IMR-90 (cell line): ENCODE measurements around the gene DGKB. TPM values are rescaled to one million over a fixed set of nuclear protein-coding genes. Genes with fewer than 3 reads are reported as not detected.

Experiments
- ATAC-seq: fragments of 200-7000 bp; cut with Tn5 transposase; 2 replicates; pipeline ENCODE4 v1.9.1; 2020; ENCODE audit warnings: low read depth, mild to moderate bottlenecking, moderate library complexity
- BruUV-seq: library from RNA; stranded (reverse); fragments of 400-500 nt; replicated peaks from 2 replicates; lab custom pipeline; 2021; lab: Mats Ljungman, UMichigan
- CTCF ChIA-PET: fragments of 300-600 bp; formaldehyde crosslinking; extraction: SDS; loops from one replicate; lab custom pipeline; 2021; ENCODE audit warnings: antibody characterized with exemption; lab: Yijun Ruan, JAX
- POLR2A ChIA-PET: fragments of 300-600 bp; sonication (Branson Sonifier 250); formaldehyde crosslinking; loops from one replicate; lab custom pipeline; 2022; ENCODE audit warnings: antibody characterized with exemption; ENCODE audit not compliant: unreplicated experiment; lab: Charles Lee
- DNase-seq: peaks from one replicate; pipeline ENCODE4 v3.0.0; 2013
- H2AFZ ChIP-seq: replicated peaks from 2 replicates; pipeline ENCODE3; 2013; ENCODE audit warnings: low read length, mild to moderate bottlenecking; ENCODE audit not compliant: poor library complexity
- H2AK5ac ChIP-seq: 2 replicates; pipeline ENCODE4 v1.6.1; 2013; ENCODE audit warnings: low read depth, low read length, inconsistent platforms
- H2AK9ac ChIP-seq: replicated peaks from 2 replicates; pipeline ENCODE3; 2013; ENCODE audit warnings: mild to moderate bottlenecking, low read depth, low read length, moderate library complexity; ENCODE audit not compliant: poor library complexity
- H2BK120ac ChIP-seq: 2 replicates; pipeline ENCODE4 v1.6.1; 2013; ENCODE audit warnings: low read depth, low read length, inconsistent platforms
- H2BK15ac ChIP-seq: 3 replicates; pipeline ENCODE4 v1.6.1; 2013; ENCODE audit warnings: low read depth, low read length, inconsistent platforms
- H2BK20ac ChIP-seq: 2 replicates; pipeline ENCODE4 v1.6.1; 2013; ENCODE audit warnings: low read depth, mild to moderate bottlenecking, inconsistent platforms, low read length, moderate library complexity
- H2BK5ac ChIP-seq: 2 replicates; pipeline ENCODE4 v1.6.1; 2013; ENCODE audit warnings: mild to moderate bottlenecking, low read depth, low read length, inconsistent platforms; ENCODE audit not compliant: poor library complexity, severe bottlenecking
- H3K14ac ChIP-seq: replicated peaks from 2 replicates; pipeline ENCODE4 v1.6.1; 2013; ENCODE audit warnings: low read depth, low read length, inconsistent platforms
- H3K18ac ChIP-seq: 2 replicates; pipeline ENCODE4 v1.6.1; 2013; ENCODE audit warnings: low read depth, low read length, control low read depth
- H3K23ac ChIP-seq: 2 replicates; pipeline ENCODE4 v1.6.1; 2013; ENCODE audit warnings: low read depth, low read length, inconsistent platforms
- H3K27ac ChIP-seq: 2 replicates; pipeline ENCODE4 v1.5.1; 2013; ENCODE audit warnings: mild to moderate bottlenecking, control low read depth, low read length; ENCODE audit not compliant: insufficient read depth
- H3K27me3 ChIP-seq: 2 replicates; pipeline ENCODE4 v1.6.1; 2013; ENCODE audit warnings: low read length; ENCODE audit not compliant: control insufficient read depth, insufficient read depth
- H3K36me3 ChIP-seq: 2 replicates; pipeline ENCODE4 v1.6.1; 2013; ENCODE audit warnings: low read length, mixed read lengths; ENCODE audit not compliant: control insufficient read depth, insufficient read depth
- H3K4ac ChIP-seq: 2 replicates; pipeline ENCODE4 v1.6.1; 2013; ENCODE audit warnings: low read depth, low read length, inconsistent platforms
- H3K4me1 ChIP-seq: 2 replicates; pipeline ENCODE4 v1.6.1; 2013; ENCODE audit warnings: low read length, mixed read lengths; ENCODE audit not compliant: control insufficient read depth, insufficient read depth
- H3K4me2 ChIP-seq: 2 replicates; pipeline ENCODE4 v1.6.1; 2013; ENCODE audit warnings: low read depth, mild to moderate bottlenecking, control low read depth, low read length, moderate library complexity
- H3K4me3 ChIP-seq: 2 replicates; pipeline ENCODE4 v1.5.1; 2013; ENCODE audit warnings: low read depth, mild to moderate bottlenecking, control low read depth, low read length, moderate library complexity; ENCODE audit not compliant: insufficient read depth
- H3K56ac ChIP-seq: 2 replicates; pipeline ENCODE4 v1.6.1; 2013; ENCODE audit warnings: low read length, inconsistent platforms; ENCODE audit not compliant: insufficient read depth; ENCODE audit errors: extremely low read depth
- H3K79me1 ChIP-seq, 2 experiments: 2 replicates each; pipeline ENCODE4 v1.6.1; 2013; ENCODE audit warnings: low read length in 2 of 2, inconsistent platforms in 1 of 2, low read depth in 1 of 2
- H3K9ac ChIP-seq: 2 replicates; pipeline ENCODE4 v1.6.1; 2013; ENCODE audit warnings: low read depth, low read length, control low read depth
- H3K9me1 ChIP-seq: 2 replicates; pipeline ENCODE4 v1.6.1; 2013; ENCODE audit warnings: low read length, inconsistent platforms; ENCODE audit not compliant: insufficient read depth
- H3K9me3 ChIP-seq: 2 replicates; pipeline ENCODE4 v1.6.1; 2013; ENCODE audit warnings: low read length; ENCODE audit not compliant: control insufficient read depth, insufficient read depth
- H4K20me1 ChIP-seq: 2 replicates; pipeline ENCODE4 v1.6.1; 2013; ENCODE audit warnings: low read length, inconsistent platforms; ENCODE audit not compliant: insufficient read depth
- H4K5ac ChIP-seq: 2 replicates; pipeline ENCODE4 v1.6.1; 2013; ENCODE audit warnings: mild to moderate bottlenecking, low read depth, low read length, control low read depth
- H4K8ac ChIP-seq, 2 experiments: 2 replicates each; pipeline ENCODE4 v1.6.1; 2013; ENCODE audit warnings: low read depth in 2 of 2, low read length in 2 of 2, control low read depth in 1 of 2, inconsistent platforms in 1 of 2
- H4K91ac ChIP-seq: 2 replicates; pipeline ENCODE4 v1.6.1; 2013; ENCODE audit warnings: low read depth, low read length, inconsistent platforms; ENCODE audit not compliant: insufficient read depth
- BHLHE40 ChIP-seq: fragments of 150-350 bp; IDR thresholded peaks from 2 replicates; pipeline ENCODE4 v1.6.1; 2016; ENCODE audit warnings: mild to moderate bottlenecking, low read depth, low read length
- CEBPB ChIP-seq: IDR thresholded peaks from 2 replicates; pipeline ENCODE4 v1.6.1; 2012; ENCODE audit warnings: low read depth, low read length, improper control_type of control experiment
- CHD1 ChIP-seq: IDR thresholded peaks from 2 replicates; pipeline ENCODE4 v1.6.1; 2012; ENCODE audit warnings: low read depth, low read length, improper control_type of control experiment
- ELK1 ChIP-seq: fragments of 150-350 bp; IDR thresholded peaks from 2 replicates; pipeline ENCODE4 v1.6.1; 2016; ENCODE audit warnings: low read depth, mild to moderate bottlenecking, low read length, moderate library complexity, borderline replicate concordance
- FOS ChIP-seq: fragments of 150-350 bp; IDR thresholded peaks from 2 replicates; pipeline ENCODE4 v1.6.1; 2016; ENCODE audit warnings: low read depth, low read length
- MAFK ChIP-seq: IDR thresholded peaks from 2 replicates; pipeline ENCODE4 v1.6.1; 2012; ENCODE audit warnings: low read depth, low read length, improper control_type of control experiment
- MAZ ChIP-seq: IDR thresholded peaks from 2 replicates; pipeline ENCODE4 v1.6.1; 2012; ENCODE audit warnings: low read depth, mild to moderate bottlenecking, low read length, improper control_type of control experiment, moderate library complexity, borderline replicate concordance
- MXI1 ChIP-seq: IDR thresholded peaks from 2 replicates; pipeline ENCODE4 v1.6.1; 2012; ENCODE audit warnings: low read depth, mild to moderate bottlenecking, low read length, moderate library complexity, borderline replicate concordance
- NFE2L2 ChIP-seq: fragments of 150-350 bp; IDR thresholded peaks from 2 replicates; pipeline ENCODE4 v1.6.1; 2016; ENCODE audit warnings: low read depth, mild to moderate bottlenecking, low read length
- POLR2A ChIP-seq: IDR thresholded peaks from 2 replicates; pipeline ENCODE4 v1.6.1; 2012; ENCODE audit warnings: mild to moderate bottlenecking, low read depth, low read length
- RAD21 ChIP-seq: IDR thresholded peaks from 2 replicates; pipeline ENCODE4 v1.6.1; 2012; ENCODE audit warnings: low read length, improper control_type of control experiment
- RCOR1 ChIP-seq: IDR thresholded peaks from 2 replicates; pipeline ENCODE4 v1.6.1; 2012; ENCODE audit warnings: mild to moderate bottlenecking, low read length, improper control_type of control experiment; ENCODE audit not compliant: insufficient replicate concordance
- RFX5 ChIP-seq: IDR thresholded peaks from 2 replicates; pipeline ENCODE4 v1.8.0; 2012; ENCODE audit warnings: low read depth, mild to moderate bottlenecking, low read length, moderate library complexity
- SMC3 ChIP-seq: fragments of 150-350 bp; IDR thresholded peaks from 2 replicates; pipeline ENCODE4 v1.6.1; 2016; ENCODE audit warnings: low read depth, mild to moderate bottlenecking, antibody characterized with exemption, low read length, moderate library complexity
- USF2 ChIP-seq: fragments of 150-350 bp; IDR thresholded peaks from 2 replicates; pipeline ENCODE4 v1.6.1; 2017; ENCODE audit warnings: mild to moderate bottlenecking, antibody characterized with exemption, low read length, low read depth
- WGBS, 2 experiments: methylation state at CpG; one replicate each; pipeline versions ENCODE4 v1.1.5 to v1.1.7; 2013; ENCODE audit warnings: missing lambda C conversion rate in 2 of 2; ENCODE audit not compliant: insufficient read length in 1 of 2; ENCODE audit errors: extremely low coverage in 2 of 2; 5-methylcytosine and 5-hydroxymethylcytosine counted together
- dilution Hi-C: fragments of 300-500 bp; cut with HindIII; formaldehyde crosslinking; loops from one replicate; pipeline ENCODE4 v1.14.3; 2018; ENCODE audit warnings: low sequenced_read_pairs; ENCODE audit not compliant: unreplicated experiment
- in situ Hi-C: fragments of 300-500 bp; cut with MboI; formaldehyde crosslinking; loops from 3 replicates; pipeline ENCODE4 v1.14.3; 2019; ENCODE audit warnings: low sequenced_read_pairs, inconsistent platforms, mixed read lengths
- intact Hi-C: fragments of 100-400 bp; cut with micrococcal nuclease; formaldehyde crosslinking; loops from 2 replicates; pipeline ENCODE4 v1.10.0; 2022
- polyA plus RNA-seq, 3 experiments: library from polyadenylated mRNA; depleted of rRNA; stranded (reverse); fragments of >200 nt; gene quantifications; 2 replicates each; pipeline ENCODE4 v1.2.3, GENCODE V29; 2012; ENCODE audit warnings: low replicate concordance in 1 of 3
- total RNA-seq: library from RNA; depleted of rRNA; stranded (reverse); fragments of >200 nt; gene quantifications from 2 replicates; pipeline ENCODE4 v1.2.3, GENCODE V29; 2012
- TF ChIP-seq, protein P1 (sequence below): conservative IDR thresholded peaks from 2 replicates; pipeline ENCODE4 v1.5.1; 2012; ENCODE audit warnings: mild to moderate bottlenecking, low read depth, low read length, improper control_type of control experiment

The DGKB gene
- total and polyA plus RNA-seq, 2 of the 4 experiments (the other 2 are of a cell fraction), result not detected

- no peak overlapping the region for H2AK5ac ChIP-seq
- no CpG with 5 or more reads among the region's 3 CpGs for WGBS, 2 experiments
- in situ Hi-C loops, result no loop called here
- no peaks in the 10 kb centered on the region for H3K79me1 ChIP-seq
- H2BK15ac ChIP-seq, result no peak overlapping the region
- H3K36me3 ChIP-seq, result no peaks in the 10 kb centered on the region
- no peak overlapping the region for H3K4ac ChIP-seq
- H3K27ac ChIP-seq, result no peak overlapping the region
- H3K56ac ChIP-seq, result no peak overlapping the region
- ChIA-PET CTCF (interaction anchor here (1.1 kb wide), 1 partner anchor 10 kb away, joined by 4 read pairs; no protein-coding TSS in a partner anchor), POLR2A (no interaction called here)
- H4K20me1 ChIP-seq, result no peaks in the 10 kb centered on the region
- no peak overlapping the region for H2AFZ ChIP-seq
- TF ChIP-seq USF2, result no peak
- no peak for TF ChIP-seq MXI1
- no peak for TF ChIP-seq RAD21
- TF ChIP-seq CEBPB, result no peak
- no peak for TF ChIP-seq SMC3
- TF ChIP-seq NFE2L2, result no peak
- TF ChIP-seq RCOR1, result no peak
- TF ChIP-seq, protein P1, sequence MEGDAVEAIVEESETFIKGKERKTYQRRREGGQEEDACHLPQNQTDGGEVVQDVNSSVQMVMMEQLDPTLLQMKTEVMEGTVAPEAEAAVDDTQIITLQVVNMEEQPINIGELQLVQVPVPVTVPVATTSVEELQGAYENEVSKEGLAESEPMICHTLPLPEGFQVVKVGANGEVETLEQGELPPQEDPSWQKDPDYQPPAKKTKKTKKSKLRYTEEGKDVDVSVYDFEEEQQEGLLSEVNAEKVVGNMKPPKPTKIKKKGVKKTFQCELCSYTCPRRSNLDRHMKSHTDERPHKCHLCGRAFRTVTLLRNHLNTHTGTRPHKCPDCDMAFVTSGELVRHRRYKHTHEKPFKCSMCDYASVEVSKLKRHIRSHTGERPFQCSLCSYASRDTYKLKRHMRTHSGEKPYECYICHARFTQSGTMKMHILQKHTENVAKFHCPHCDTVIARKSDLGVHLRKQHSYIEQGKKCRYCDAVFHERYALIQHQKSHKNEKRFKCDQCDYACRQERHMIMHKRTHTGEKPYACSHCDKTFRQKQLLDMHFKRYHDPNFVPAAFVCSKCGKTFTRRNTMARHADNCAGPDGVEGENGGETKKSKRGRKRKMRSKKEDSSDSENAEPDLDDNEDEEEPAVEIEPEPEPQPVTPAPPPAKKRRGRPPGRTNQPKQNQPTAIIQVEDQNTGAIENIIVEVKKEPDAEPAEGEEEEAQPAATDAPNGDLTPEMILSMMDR, result no peak
- no peak for TF ChIP-seq BHLHE40
- TF ChIP-seq MAZ, result no peak
- no peak for TF ChIP-seq POLR2A
- TF ChIP-seq CHD1, result no peak
- TF ChIP-seq MAFK, result no peak
- TF ChIP-seq ELK1, result no peak
- TF ChIP-seq RFX5, result no peak
- TF ChIP-seq FOS, result no peak
- no peak overlapping the region for H4K91ac ChIP-seq
- no peaks in the 10 kb centered on the region for H3K4me1 ChIP-seq
- no peak overlapping the region for H2AK9ac ChIP-seq
- no peaks in the 10 kb centered on the region for H3K27me3 ChIP-seq
- no peak overlapping the region for H2BK5ac ChIP-seq
- BruUV-seq, result no TSS peak
- no peaks in the 10 kb centered on the region for H3K9me3 ChIP-seq
- DNase-seq (no peak), ATAC-seq (no peak)
- H2BK120ac ChIP-seq, result no peak overlapping the region
- no peak overlapping the region for H3K9ac ChIP-seq
- no peak overlapping the region for H2BK20ac ChIP-seq
- dilution Hi-C loops, result no loop called here
- H3K4me2 ChIP-seq, result no peak overlapping the region
- no peak overlapping the region for H3K14ac ChIP-seq
- no peak overlapping the region for H4K8ac ChIP-seq
- no peak overlapping the region for H4K5ac ChIP-seq
- no peak overlapping the region for H3K4me3 ChIP-seq
- no peaks in the 10 kb centered on the region for H3K9me1 ChIP-seq
- intact Hi-C loops, result no loop called here
- H3K23ac ChIP-seq, result no peak overlapping the region
- no peak overlapping the region for H3K18ac ChIP-seq
Observed at GRCh38 chr7:14197280-14197679, 705.3 kb downstream of the DGKB start.
